ENCODE data around the gene ARHGEF38.

Gene ARHGEF38, protein sequence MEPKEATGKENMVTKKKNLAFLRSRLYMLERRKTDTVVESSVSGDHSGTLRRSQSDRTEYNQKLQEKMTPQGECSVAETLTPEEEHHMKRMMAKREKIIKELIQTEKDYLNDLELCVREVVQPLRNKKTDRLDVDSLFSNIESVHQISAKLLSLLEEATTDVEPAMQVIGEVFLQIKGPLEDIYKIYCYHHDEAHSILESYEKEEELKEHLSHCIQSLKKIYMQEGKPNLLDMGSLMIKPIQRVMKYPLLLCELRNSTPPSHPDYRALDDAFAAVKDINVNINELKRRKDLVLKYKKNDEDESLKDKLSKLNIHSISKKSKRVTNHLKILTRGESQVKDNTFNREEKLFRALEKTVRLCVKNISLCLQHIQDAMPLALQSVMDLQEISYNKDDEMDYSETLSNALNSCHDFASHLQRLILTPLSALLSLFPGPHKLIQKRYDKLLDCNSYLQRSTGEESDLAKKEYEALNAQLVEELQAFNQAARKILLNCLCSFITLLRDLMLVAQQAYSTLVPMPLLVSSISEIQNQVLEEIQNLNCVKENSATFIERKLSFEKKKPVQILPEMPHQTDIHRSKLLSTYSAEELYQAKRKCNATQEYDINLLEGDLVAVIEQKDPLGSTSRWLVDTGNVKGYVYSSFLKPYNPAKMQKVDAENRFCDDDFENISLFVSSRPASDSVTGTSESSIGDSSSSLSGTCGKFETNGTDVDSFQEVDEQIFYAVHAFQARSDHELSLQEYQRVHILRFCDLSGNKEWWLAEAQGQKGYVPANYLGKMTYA

GRCh38 chr4:105551965-105552746 lies at the start of gene ARHGEF38:
TSS of gene ARHGEF38 (plus strand) at chr4:105552620. CDS start at chr4:105552766, 146 bp downstream.
- DNase-seq, result no peak

GRCh38 chr4:105503484-105503883 lies 48.9 kb upstream of the ARHGEF38 start:
- no peak for DNase-seq

DNA sequence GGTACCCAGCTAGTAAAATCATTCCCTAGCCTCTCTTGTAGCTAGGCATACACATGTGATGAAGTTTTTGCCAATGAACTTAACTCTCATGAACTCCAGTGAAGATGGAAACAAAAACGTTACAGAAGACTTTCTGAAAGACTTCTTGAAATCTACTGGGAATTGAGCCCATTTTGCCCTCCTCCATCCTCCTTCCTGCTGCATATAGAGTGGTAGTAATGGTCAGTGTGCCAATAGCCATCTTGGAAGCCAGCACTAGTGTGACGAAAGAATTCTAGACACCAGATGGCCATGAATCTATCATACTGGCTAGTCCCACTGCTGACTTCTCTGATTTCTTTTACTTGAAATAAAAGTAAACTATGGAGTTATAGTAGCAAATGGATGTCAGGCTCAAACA lies 47.7 kb upstream of the ARHGEF38 start:
- DNase-seq, result no peak

DNA sequence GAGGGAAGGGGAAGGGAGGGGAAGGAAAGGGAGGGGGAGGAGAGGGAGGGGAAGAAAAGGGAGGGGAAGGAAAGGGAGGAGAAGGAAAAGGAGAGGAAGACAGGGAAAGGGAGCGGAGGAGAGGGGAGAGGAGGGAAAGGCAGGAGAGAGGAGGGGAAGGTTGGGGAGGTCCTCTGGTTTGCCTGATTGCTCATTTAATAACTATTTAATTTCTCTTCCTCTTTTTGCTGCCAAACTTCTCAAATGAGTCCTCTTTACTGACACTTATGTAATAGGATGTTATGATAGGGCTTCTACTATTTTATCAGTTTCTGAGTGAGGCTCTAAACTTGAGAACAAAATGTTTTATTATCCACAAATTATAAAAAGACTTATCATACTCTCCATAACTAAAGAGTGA lies 43.1 kb upstream of the ARHGEF38 start:
- DNase-seq, result no peak

DNA sequence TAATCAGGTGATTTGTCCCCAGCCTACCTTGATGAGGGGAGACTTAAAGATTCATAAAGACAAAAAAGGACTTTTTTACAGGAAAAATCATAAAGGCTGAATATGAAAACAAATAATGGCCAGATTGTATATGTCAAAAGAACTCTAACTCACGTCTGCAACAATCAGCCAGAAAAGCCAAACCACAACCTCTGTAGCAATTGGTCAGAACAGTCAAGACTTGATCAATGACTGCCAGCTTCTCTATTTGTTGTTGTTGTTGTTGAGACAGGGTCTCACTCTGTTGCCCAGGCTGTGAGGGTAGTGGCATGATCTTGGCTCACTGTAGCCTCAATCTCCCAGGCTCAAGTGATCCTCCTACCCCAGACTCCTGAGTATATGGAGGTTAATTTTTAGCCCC lies 42.7 kb upstream of the ARHGEF38 start:
- no peak for DNase-seq

DNA sequence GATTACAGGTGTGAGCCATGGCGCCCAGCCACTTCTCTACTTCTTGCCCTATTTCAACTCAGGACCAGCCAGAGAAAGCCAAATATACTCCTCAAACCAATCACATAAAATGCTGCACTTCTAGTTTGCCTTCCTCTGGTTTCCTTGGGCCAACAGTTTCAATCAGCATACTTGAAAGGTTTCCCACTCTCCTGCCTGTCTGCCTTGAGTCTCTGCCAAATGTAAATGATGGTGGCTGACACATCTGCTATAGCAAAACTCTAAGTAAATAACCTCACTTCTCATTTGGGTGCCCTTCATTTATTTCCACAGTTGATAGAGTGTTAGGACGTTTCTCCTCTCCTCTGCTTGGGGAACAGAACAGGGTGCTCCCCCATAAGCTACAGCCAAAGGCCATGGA lies 42.2 kb upstream of the ARHGEF38 start:
- DNase-seq, result no peak

DNA sequence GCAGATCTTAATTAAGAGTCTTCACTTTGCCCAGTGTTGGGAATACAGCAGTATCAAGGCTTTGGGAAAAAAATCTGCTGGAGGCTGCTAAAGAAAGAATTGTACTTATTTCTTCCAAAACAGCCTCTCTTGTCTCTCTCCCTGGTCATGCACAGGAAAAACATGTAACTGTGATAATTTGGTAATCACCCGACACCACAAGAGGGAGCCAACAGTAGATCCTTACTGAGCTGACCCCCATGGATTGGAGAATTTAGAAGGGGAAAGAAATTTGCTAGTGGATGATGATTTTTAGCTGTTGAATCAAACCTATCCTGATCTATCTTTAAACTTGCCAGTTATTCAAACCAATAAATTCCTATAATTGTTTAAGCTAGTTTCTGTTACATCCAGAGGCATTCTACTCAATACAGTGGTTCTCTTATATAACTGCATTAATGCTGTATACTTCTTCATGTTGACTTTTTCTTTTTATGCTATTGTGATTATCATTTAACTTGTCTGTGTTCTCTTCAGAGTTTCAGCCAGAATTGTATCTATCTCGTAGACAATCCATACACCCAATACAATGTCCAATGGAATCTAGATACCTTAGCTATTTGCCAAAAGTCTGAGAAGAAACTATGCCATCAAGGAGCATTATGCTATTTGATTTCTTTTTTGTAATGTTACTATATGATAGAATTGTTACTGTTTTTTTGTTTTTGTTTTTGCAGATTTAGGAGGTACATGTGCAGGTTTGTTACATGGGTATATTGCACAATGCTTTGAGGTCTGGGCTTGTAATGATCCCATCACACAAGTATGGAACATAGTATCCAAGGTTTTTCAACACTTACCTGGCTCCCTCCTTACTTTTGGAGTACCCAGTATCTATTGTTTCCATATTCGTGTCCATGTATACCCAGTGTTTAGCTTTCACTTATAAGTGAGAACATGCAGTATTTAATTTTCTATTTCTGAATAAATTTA lies 31.3 kb upstream of the ARHGEF38 start:
- peak; percentile 7 for DNase-seq

GRCh38 chr4:105526656-105527055 lies 25.8 kb upstream of the ARHGEF38 start:
- DNase-seq, result no peak

DNA sequence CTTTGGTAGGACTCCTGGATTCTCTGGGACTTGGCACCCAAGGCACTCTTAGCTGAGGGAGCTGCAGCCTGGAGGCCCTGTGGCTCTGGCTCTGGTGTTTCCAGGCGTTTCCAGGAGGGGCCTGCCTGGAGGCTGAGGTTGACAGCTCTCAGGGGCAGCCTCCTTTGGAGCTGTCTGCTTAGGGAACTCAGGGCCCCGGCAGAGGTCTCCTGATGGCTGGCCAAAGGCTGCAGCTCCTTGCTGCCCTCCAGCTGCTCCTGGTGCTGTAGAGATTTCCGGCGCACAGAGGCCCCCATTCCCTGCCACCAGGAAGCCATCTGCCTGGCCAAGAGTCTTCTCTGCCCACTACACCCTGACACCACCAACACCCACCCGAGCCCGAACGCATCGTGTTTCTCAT lies 25.3 kb upstream of the ARHGEF38 start:
- DNase-seq, result no peak

DNA sequence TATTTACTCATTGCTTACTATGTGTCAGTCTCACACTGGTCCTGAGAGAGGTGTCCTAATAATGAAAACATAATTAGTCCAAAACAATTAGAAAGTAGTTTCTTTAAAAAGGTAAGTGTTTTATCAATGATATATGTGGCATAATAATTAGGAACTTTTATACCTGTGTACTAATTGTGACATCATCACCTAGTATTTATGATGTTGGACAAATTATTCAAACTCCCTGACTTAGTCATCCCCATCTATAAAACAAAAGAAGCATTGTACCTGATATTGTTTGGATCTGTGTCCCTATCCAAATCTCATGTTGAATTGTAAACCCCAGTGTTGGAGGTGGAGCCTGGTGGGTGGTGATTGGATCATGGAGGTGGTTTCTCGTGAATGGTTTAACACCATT lies 15.8 kb upstream of the ARHGEF38 start:
- DNase-seq, result no peak

GRCh38 chr4:105541420-105541819 lies 11.0 kb upstream of the ARHGEF38 start:
- DNase-seq, result no peak

DNA sequence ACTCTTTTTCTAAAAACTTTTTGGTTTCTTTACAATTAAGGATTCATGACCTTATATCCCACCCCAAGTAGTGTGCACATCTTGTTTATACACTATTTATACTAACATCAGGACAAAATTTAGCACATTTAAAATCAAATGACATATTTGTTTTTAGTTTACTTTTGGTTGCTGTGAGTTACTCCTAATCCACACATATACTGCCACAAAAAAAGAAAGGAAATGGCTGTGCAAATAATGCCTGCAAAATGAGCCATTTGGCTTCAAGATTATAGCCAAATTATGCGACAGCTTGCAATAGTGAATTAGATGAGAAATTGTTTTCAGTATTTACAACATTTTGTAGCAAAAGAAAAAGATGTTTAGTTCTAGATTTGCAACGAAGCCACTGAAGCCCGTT lies 10.4 kb upstream of the ARHGEF38 start:
- DNase-seq, result no peak

- no peak for DNase-seq
Observed at GRCh38 chr4:105543346-105543745, 9.1 kb upstream of the ARHGEF38 start.

DNA sequence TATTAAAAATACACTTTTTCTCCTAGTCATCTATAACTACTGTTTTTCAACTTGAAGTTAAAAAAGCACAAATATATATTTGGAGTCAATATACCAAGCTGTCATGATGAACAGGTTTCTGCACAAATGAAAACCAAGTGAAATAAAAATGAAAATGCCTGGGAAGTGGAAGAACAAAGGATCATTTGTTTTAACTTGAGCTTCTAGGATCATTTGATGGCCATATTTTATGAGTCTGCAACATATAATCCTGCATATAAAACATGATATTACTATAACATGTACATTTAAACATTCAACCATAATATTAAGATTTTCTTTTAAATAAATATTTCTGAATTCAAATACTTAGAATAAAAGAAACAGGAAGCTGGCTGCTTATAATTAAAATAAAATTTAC lies 8.5 kb upstream of the ARHGEF38 start:
- DNase-seq, result no peak

- DNase-seq, result no peak
Observed at GRCh38 chr4:105544520-105545286, 7.7 kb upstream of the ARHGEF38 start.

GRCh38 chr4:105546086-105546485 lies 6.3 kb upstream of the ARHGEF38 start:
- no peak for DNase-seq

GRCh38 chr4:105547769-105548168 lies 4.7 kb upstream of the ARHGEF38 start:
- DNase-seq, result no peak

GRCh38 chr4:105548483-105548882 lies 3.9 kb upstream of the ARHGEF38 start:
- DNase-seq, result no peak

DNA sequence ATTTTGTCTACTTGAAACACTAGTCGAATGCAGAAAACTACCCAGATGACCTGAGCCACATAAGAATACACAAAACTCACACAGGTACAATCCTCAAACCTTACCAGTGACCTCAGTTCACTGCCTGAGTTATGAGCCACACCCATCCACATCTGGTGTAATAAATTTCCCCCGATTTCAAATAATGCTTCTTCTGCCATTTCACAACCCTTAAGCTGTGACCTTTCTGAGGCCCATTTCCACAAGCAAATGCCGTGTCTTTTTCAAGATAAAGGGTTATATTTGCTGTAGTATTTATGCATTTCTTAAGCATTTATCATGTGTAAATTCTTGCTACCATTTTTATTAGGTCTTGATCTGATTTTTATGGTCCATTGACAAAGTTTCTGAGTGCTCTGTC lies 1.8 kb upstream of the ARHGEF38 start:
- DNase-seq, result no peak

DNA sequence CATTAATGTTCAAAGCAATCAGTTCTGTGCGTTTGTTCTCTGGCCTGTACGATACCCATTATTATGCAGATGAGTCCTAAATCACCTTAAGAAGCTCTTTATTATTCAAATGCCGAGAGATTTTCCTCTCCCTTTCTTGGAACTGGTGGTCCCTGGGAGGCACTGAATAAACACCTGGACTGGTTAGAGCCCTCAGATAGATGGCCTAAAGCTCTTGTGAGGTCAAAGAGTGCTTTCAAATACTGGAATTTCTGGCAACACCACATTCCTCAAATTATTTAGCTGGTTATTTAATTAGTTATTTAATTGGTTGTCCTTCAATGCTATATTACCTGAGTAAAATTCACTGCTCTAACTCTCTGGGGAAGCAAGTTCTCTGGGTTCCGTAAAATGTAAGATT lies 3.0 kb downstream of the ARHGEF38 start:
- no peak for DNase-seq

DNA sequence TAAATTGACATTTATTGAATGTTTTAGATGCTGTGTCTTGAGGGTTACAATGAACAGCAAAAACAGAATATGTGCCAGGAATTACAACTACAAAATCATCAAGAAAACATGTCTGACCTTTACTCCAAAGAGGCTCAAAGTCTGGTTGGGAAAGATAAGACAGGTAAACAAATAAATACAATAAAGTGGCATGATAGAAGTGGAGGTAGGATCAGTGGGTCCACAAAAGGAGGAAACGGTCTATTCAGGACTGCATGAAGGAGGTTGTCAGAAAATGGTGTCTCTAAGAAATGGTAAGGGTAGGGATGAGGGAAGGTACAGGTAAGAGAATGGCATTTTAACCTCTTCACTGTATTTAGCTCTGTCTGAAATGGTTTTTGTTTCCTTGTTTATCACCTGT lies 3.8 kb downstream of the ARHGEF38 start:
- DNase-seq, result no peak

DNA sequence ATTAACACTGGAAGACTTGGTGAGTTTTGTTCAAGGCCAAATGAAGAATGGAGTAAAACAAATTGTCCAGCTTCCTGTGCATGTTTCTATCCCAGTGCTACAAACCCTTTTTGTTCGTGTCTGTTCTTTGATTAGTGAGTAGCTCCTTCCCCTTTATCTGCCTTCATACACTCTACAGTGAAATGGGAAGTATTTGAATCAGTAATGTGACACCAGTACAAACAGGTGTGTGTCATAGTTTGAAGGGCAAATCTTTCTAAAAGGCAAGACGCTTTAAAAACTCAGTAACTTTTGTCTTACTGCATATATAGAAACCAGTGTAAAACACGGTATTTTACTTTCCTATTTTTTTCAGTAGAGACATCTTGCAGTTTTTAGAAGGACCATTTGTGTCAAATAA lies 5.9 kb downstream of the ARHGEF38 start:
- DNase-seq, result no peak

Measured in amniotic stem cell (primary cell).